B cell (primary cell): ENCODE data around the gene CHCHD6. TPM values are rescaled to one million over a fixed set of nuclear protein-coding genes. Genes with fewer than 3 reads are reported as not detected.

Experiments used
- ATAC-seq: fragments of 200-7000 bp; cut with Tn5 transposase; one replicate; pipeline ENCODE4 v1.10.0; 2021; ENCODE audit warnings: low read depth, mild to moderate bottlenecking, moderate number of reproducible peaks, moderate library complexity
- CTCF ChIA-PET: fragments of 350-600 bp; sonication (Branson Sonifier 250); formaldehyde crosslinking; loops from one replicate; lab custom pipeline; 2021; ENCODE audit warnings: antibody characterized with exemption, inconsistent platforms; lab: Charles Lee
- POLR2A ChIA-PET: fragments of 350-600 bp; sonication (Branson Sonifier 250); formaldehyde crosslinking; loops from one replicate; lab custom pipeline; 2021; ENCODE audit warnings: antibody characterized with exemption; lab: Charles Lee
- DNase-seq: peaks from one replicate; pipeline ENCODE4 v3.0.0; 2013
- H2AFZ ChIP-seq: 2 replicates; pipeline ENCODE4 v1.6.1; 2012; ENCODE audit warnings: mild to moderate bottlenecking, low read depth, low read length; ENCODE audit not compliant: insufficient read depth, poor library complexity, severe bottlenecking
- H3K27ac ChIP-seq, 2 donors: 1 replicate in 1 of 2; 2 replicates in 1 of 2; pipeline ENCODE4 v1.5.1; 2012 to 2013; ENCODE audit warnings: low read length in 2 of 2, mild to moderate bottlenecking in 2 of 2, moderate library complexity in 1 of 2
- H3K27me3 ChIP-seq, 4 experiments: fragments of 200-600 bp in 1 of 4; sonication (generic) in 1 of 4; replicated peaks in 1 of 4; 1 replicate in 2 of 4; 2 replicates in 2 of 4; pipeline versions ENCODE4 v1.6.1 to v1.7.0; 2013 to 2016; ENCODE audit warnings: low read length in 3 of 4, mild to moderate bottlenecking in 2 of 4, mixed read lengths in 1 of 4, moderate library complexity in 1 of 4; ENCODE audit not compliant: insufficient read depth in 4 of 4, control insufficient read depth in 3 of 4; ENCODE audit errors: control extremely low read depth in 1 of 4
- H3K36me3 ChIP-seq, 2 experiments: replicated peaks in 1 of 2; 1 replicate in 1 of 2; 2 replicates in 1 of 2; pipeline versions ENCODE4 v1.6.1 to v1.7.1; 2013; ENCODE audit warnings: low read length in 1 of 2; ENCODE audit not compliant: insufficient read depth in 2 of 2, control insufficient read depth in 1 of 2; ENCODE audit errors: control extremely low read depth in 1 of 2, extremely low read depth in 1 of 2
- H3K4me1 ChIP-seq, 2 donors: fragments of 200-600 bp in 1 of 2; sonication (generic) in 1 of 2; 1 replicate in 1 of 2; 2 replicates in 1 of 2; pipeline versions ENCODE4 v1.5.1 to v1.6.1; 2013 to 2017; ENCODE audit warnings: low read length in 2 of 2; ENCODE audit not compliant: control insufficient read depth in 2 of 2, insufficient read depth in 2 of 2
- H3K4me2 ChIP-seq: replicated peaks from 2 replicates; pipeline ENCODE3; 2012; ENCODE audit warnings: mild to moderate bottlenecking, low read depth, low read length; ENCODE audit not compliant: poor library complexity, severe bottlenecking
- H3K4me3 ChIP-seq, 5 experiments: fragments of 200-600 bp in 1 of 5; sonication (generic) in 1 of 5; 1 replicate in 3 of 5; 2 replicates in 2 of 5; pipeline versions ENCODE4 v1.5.1 to v1.7.0; 2011 to 2016; ENCODE audit warnings: low read length in 4 of 5, mild to moderate bottlenecking in 4 of 5, low read depth in 2 of 5, control low read depth in 1 of 5, moderate library complexity in 1 of 5; ENCODE audit not compliant: insufficient read depth in 1 of 5; ENCODE audit errors: control extremely low read depth in 1 of 5, extremely low read depth in 1 of 5
- H3K79me2 ChIP-seq: fragments of 200-600 bp; sonication (generic); one replicate; pipeline ENCODE4 v1.6.0; 2016; ENCODE audit warnings: low read length; ENCODE audit not compliant: control insufficient read depth, insufficient read depth
- H3K9ac ChIP-seq: fragments of 200-600 bp; sonication (generic); 2 replicates; pipeline ENCODE4 v1.6.1; 2017; ENCODE audit warnings: mild to moderate bottlenecking, low read length, moderate library complexity
- H3K9me3 ChIP-seq, 3 donors: one replicate each; pipeline versions ENCODE4 v1.6.1 to v1.7.1; 2013; ENCODE audit warnings: low read length in 2 of 3; ENCODE audit not compliant: control insufficient read depth in 2 of 3, insufficient read depth in 1 of 3; ENCODE audit errors: control extremely low read depth in 1 of 3
- H4K20me1 ChIP-seq: 2 replicates; pipeline ENCODE4 v1.6.0; 2012; ENCODE audit warnings: mild to moderate bottlenecking, low read length; ENCODE audit not compliant: insufficient read depth, control insufficient read depth, poor library complexity, severe bottlenecking
- H3K27ac Mint-ChIP-seq: one replicate; pipeline ENCODE4 v1.8.0; 2021; ENCODE audit warnings: mixed read lengths
- H3K27me3 Mint-ChIP-seq: one replicate; pipeline ENCODE4 v1.8.0; 2021; ENCODE audit warnings: mixed read lengths
- H3K4me1 Mint-ChIP-seq: one replicate; pipeline ENCODE4 v1.8.0; 2021; ENCODE audit warnings: mixed read lengths
- H3K4me3 Mint-ChIP-seq: one replicate; pipeline ENCODE4 v1.8.0; 2021; ENCODE audit warnings: mixed read lengths
- H3K9me3 Mint-ChIP-seq: one replicate; pipeline ENCODE4 v1.8.0; 2022; ENCODE audit warnings: mixed read lengths; ENCODE audit not compliant: insufficient read depth
- EZH2 ChIP-seq: IDR thresholded peaks from 2 replicates; pipeline ENCODE4 v1.6.1; 2012; ENCODE audit warnings: borderline replicate concordance, low read depth, mild to moderate bottlenecking, moderate library complexity, low read length; ENCODE audit not compliant: insufficient read depth, poor library complexity, severe bottlenecking
- WGBS: methylation state at CpG from one replicate; pipeline ENCODE4 v1.1.5; 2013; ENCODE audit warnings: missing lambda C conversion rate; ENCODE audit not compliant: insufficient coverage; 5-methylcytosine and 5-hydroxymethylcytosine counted together
- intact Hi-C: fragments of 100-400 bp; cut with micrococcal nuclease; formaldehyde crosslinking; loops from one replicate; pipeline ENCODE4 v1.10.0; 2022
- polyA plus RNA-seq: library from polyadenylated mRNA; depleted of rRNA; stranded (reverse); fragments of >200 nt; gene quantifications from 2 replicates; pipeline ENCODE4 v1.2.3, GENCODE V29; 2012
- total RNA-seq, 2 donors: library from RNA; stranded (reverse); fragments of 120-200 nt in 1 of 2; gene quantifications; 1 replicate in 1 of 2; 2 replicates in 1 of 2; pipeline versions ENCODE4 v1.2.3 to v1.2.4, GENCODE V29; 2013 to 2022
- TF ChIP-seq, protein P1 (sequence below): fragments of 200-600 bp; IDR thresholded peaks from one replicate; pipeline ENCODE4 v1.8.0; 2022; ENCODE audit warnings: antibody characterized with exemption, mild to moderate bottlenecking

Gene CHCHD6
- total and polyA plus RNA-seq, 2 donors (not counting 1 experiment from before 2014, with no cell fraction given), result 8.0 to 13.5 TPM

DNA sequence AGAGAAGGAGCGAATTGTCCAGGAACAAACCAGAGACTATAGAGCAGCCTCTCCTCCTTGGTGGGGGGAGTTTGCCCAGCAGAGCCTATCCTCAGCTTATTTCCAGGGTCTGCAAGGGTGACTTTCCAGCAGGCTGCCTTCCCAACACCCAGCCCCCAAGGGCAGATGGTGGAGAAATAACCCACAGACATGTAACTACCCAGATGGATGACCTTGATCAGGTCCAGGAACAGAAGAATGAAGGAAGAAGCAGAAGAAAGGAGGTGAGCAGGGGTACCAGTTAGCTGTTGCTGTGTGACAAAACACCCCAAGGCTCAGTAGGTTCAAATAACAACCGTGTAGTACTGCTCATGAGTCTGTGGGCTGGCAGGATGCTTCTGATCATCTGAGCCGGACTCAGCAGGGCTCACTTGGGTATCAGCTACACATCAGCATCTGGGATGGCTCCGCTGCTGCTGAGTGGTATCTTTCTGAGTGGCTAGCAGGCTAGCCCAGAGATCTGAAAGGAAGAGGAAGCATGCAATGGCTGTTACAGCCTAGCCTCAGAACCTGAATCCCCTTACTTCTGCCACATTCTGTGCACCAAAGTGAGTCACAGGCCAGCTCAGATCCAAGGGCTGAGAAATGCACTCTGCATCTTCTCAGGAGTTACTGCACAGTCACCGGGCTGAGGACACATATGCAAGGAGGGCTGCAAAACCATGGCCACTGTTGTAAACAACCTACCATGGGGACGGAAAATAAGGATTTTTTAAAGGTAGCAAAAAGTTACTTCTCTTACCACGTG is 26.9 kb upstream of the CHCHD6 start:
- no peak overlapping the region for H2AFZ ChIP-seq
- TF ChIP-seq EZH2, result no peak
- TF ChIP-seq, protein P1, sequence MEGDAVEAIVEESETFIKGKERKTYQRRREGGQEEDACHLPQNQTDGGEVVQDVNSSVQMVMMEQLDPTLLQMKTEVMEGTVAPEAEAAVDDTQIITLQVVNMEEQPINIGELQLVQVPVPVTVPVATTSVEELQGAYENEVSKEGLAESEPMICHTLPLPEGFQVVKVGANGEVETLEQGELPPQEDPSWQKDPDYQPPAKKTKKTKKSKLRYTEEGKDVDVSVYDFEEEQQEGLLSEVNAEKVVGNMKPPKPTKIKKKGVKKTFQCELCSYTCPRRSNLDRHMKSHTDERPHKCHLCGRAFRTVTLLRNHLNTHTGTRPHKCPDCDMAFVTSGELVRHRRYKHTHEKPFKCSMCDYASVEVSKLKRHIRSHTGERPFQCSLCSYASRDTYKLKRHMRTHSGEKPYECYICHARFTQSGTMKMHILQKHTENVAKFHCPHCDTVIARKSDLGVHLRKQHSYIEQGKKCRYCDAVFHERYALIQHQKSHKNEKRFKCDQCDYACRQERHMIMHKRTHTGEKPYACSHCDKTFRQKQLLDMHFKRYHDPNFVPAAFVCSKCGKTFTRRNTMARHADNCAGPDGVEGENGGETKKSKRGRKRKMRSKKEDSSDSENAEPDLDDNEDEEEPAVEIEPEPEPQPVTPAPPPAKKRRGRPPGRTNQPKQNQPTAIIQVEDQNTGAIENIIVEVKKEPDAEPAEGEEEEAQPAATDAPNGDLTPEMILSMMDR, result no peak
- H3K4me3 ChIP-seq, result no peak overlapping the region
- no peak for ATAC-seq
- Mint-ChIP-seq H3K27me3 (peaks cover 8% of the 10 kb centered on the region), H3K9me3 (peaks cover 6% of the 10 kb centered on the region), H3K27ac (no peak overlapping the region), H3K4me3 (no peak overlapping the region), H3K4me1 (peaks cover 24% of the 10 kb centered on the region)
- peaks cover 5 to 11% (median 5%) of the 10 kb centered on the region in 3 donors for H3K9me3 ChIP-seq
- H3K9ac ChIP-seq, result no peak overlapping the region
- no peaks in the 10 kb centered on the region for H3K36me3 ChIP-seq
- no peaks in the 10 kb centered on the region for H3K79me2 ChIP-seq
- ChIA-PET CTCF (interaction anchor here (4.1 to 6.2 kb wide), 2 partner anchors 776 to 869 kb away, joined by 34 to 119 read pairs; no protein-coding TSS in a partner anchor), POLR2A (no interaction called here)
- H3K4me2 ChIP-seq, result no peak overlapping the region
- no peak for DNase-seq
- intact Hi-C loops, result no loop called here
- no peaks in the 10 kb centered on the region for H4K20me1 ChIP-seq
- WGBS, result 91% methylated on average over 5 of the region's 7 CpGs
- peaks cover 14 to 29% of the 10 kb centered on the region in 2 donors for H3K4me1 ChIP-seq
- peaks cover 0 to 14% (median 1%) of the 10 kb centered on the region in 4 experiments for H3K27me3 ChIP-seq
- H3K27ac ChIP-seq, result no peak overlapping the region

- Histone ChIP-seq H4K20me1 (no peaks in the 10 kb centered on the region), H3K4me1 (peaks cover 14 to 29% of the 10 kb centered on the region in 2 donors), H3K4me2 (no peak overlapping the region), H3K9ac (no peak overlapping the region), H3K4me3 (no peak overlapping the region), H3K27me3 (peaks cover 0 to 14% (median 1%) of the 10 kb centered on the region in 4 experiments), H2AFZ (no peak overlapping the region), H3K9me3 (peaks cover 2 to 5% (median 5%) of the 10 kb centered on the region in 3 donors), H3K36me3 (no peaks in the 10 kb centered on the region), H3K27ac (no peak overlapping the region), H3K79me2 (no peaks in the 10 kb centered on the region)
- peak overlapping the region; percentile 78 for H3K4me3 Mint-ChIP-seq
- peaks cover 6% of the 10 kb centered on the region for H3K9me3 Mint-ChIP-seq
- TF ChIP-seq EZH2, result no peak
- TF ChIP-seq, protein P1, result no peak
- WGBS, result 94% methylated on average over 13 of the region's 13 CpGs
- ATAC-seq, result no peak
- H3K27ac Mint-ChIP-seq, result no peak overlapping the region
- POLR2A ChIA-PET, result no interaction called here
- intact Hi-C loops, result loop anchor here (2.0 kb wide), 1 partner anchor 499 kb away; no protein-coding TSS in a partner anchor
- H3K4me1 Mint-ChIP-seq, result peaks cover 24% of the 10 kb centered on the region
- CTCF ChIA-PET, result interaction anchor here (0.7 to 6.2 kb wide), 5 partner anchors 9 to 868 kb away, joined by 4 to 119 read pairs (median 4); no protein-coding TSS in a partner anchor
- H3K27me3 Mint-ChIP-seq, result peaks cover 12% of the 10 kb centered on the region
- no peak for DNase-seq
Measured at GRCh38 chr3:126677862-126678503, 26.1 kb upstream of the CHCHD6 start.
